Measurements from ENCODE around the gene TMED9. TPM values are rescaled to one million over a fixed set of nuclear protein-coding genes. Genes with fewer than 3 reads are reported as not detected.

Gene TMED9
- polyA plus RNA-seq, 1 experiment, result 391 TPM

DNA sequence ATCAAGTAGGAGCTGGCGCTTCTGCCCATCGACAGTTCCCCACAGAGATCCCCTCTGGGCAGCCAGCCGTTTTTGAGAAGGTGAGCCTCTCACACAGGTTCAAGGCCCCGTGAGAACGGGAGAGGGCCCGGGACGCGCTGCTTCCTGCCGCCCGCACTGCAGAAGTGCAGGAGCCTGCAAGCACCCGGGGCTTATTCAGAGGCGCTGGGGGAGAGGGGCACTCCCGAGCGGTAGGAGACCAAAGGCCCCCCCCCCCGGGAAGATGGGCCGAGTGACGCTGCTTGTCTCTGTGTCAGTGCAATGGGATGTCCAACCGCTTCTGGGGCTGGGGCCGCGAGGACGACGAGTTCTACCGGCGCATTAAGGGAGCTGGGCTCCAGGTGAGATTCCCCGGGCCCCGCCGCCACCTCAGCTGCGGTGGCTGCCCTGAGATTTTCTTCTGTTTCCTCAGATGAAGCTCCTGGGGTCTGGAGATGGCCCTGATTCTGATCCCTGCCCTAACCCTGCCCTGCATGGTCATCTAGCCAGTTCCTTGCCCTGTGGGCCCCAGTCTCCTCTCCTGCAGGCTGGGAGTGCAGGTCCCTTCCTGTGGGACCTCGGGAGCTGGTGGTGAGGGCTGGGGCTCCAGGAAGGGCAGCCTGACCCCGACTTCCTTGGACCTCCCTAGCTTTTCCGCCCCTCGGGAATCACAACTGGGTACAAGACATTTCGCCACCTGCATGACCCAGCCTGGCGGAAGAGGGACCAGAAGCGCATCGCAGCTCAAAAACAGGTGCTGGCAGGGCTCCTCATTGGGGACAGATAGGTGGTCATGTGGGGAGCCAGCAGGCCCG, 16.5 kb downstream of the TMED9 start:
- TF ChIP-seq, protein P1, sequence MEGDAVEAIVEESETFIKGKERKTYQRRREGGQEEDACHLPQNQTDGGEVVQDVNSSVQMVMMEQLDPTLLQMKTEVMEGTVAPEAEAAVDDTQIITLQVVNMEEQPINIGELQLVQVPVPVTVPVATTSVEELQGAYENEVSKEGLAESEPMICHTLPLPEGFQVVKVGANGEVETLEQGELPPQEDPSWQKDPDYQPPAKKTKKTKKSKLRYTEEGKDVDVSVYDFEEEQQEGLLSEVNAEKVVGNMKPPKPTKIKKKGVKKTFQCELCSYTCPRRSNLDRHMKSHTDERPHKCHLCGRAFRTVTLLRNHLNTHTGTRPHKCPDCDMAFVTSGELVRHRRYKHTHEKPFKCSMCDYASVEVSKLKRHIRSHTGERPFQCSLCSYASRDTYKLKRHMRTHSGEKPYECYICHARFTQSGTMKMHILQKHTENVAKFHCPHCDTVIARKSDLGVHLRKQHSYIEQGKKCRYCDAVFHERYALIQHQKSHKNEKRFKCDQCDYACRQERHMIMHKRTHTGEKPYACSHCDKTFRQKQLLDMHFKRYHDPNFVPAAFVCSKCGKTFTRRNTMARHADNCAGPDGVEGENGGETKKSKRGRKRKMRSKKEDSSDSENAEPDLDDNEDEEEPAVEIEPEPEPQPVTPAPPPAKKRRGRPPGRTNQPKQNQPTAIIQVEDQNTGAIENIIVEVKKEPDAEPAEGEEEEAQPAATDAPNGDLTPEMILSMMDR (IDR thresholded peaks at IDR 0.05; ENCODE audit: insufficient read depth, low read depth, low read length), result no peak
- Histone ChIP-seq H3K4me3 (ENCODE audit: low read depth, low read length) (no peak overlapping the region), H3K36me3 (ENCODE audit: control insufficient read depth, insufficient read depth, low read length) (peaks cover 20% of the 10 kb centered on the region), H3K27me3 (ENCODE audit: control insufficient read depth, insufficient read depth, low read length) (no peaks in the 10 kb centered on the region)
- CTCF ChIA-PET, result interaction anchor here (0.7 to 2.8 kb wide), 7 partner anchors 9 to 376 kb away, joined by 3 to 18 read pairs (median 4); partner anchors contain the start of gene DDX41
- DNase-seq (ENCODE audit: low read depth), result no peak
- POLR2A ChIA-PET, result no interaction called here

DNA sequence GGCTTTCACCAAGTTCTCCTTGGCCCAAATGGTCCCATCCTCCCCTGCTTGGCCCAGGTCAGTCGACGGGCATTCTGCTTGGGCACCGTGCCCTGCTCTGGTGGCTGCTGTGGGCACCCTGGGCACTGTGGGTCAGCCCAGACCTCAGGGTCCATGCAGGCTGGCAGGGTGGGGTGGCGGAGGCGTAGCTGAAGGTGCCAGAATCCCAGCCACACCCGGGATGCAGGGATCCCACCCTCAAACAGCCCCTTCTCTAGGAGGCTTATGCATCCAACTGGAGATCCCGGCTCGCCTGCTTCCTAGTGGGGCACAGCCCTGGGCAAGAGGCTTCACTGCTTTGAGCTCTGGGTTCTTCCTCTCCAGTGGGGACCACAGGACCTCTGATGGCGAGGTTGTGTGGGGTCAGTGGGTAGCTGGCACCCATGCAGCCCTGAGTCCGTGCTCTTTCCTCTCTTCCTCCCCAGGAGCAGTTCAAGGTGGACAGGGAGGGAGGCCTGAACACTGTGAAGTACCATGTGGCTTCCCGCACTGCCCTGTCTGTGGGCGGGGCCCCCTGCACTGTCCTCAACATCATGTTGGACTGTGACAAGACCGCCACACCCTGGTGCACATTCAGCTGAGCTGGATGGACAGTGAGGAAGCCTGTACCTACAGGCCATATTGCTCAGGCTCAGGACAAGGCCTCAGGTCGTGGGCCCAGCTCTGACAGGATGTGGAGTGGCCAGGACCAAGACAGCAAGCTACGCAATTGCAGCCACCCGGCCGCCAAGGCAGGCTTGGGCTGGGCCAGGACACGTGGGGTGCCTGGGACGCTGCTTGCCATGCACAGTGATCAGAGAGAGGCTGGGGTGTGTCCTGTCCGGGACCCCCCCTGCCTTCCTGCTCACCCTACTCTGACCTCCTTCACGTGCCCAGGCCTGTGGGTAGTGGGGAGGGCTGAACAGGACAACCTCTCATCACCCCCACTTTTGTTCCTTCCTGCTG, 17.4 kb downstream of the TMED9 start:
- DNase-seq (ENCODE audit: low read depth), result no peak
- ChIA-PET CTCF (interaction anchor here (0.7 to 2.8 kb wide), 3 partner anchors 8 to 375 kb away, joined by 3 to 18 read pairs (median 5); no protein-coding TSS in a partner anchor), POLR2A (interaction anchor here (0.6 kb wide), 1 partner anchor 21 kb away, joined by 3 read pairs; no protein-coding TSS in a partner anchor)
- Histone ChIP-seq H3K27me3 (ENCODE audit: control insufficient read depth, insufficient read depth, low read length) (no peaks in the 10 kb centered on the region), H3K4me3 (ENCODE audit: low read depth, low read length) (no peak overlapping the region), H3K36me3 (ENCODE audit: control insufficient read depth, insufficient read depth, low read length) (peaks cover 18% of the 10 kb centered on the region)
- TF ChIP-seq, protein P1 (IDR thresholded peaks at IDR 0.05; ENCODE audit: insufficient read depth, low read depth, low read length), result no peak

DNA sequence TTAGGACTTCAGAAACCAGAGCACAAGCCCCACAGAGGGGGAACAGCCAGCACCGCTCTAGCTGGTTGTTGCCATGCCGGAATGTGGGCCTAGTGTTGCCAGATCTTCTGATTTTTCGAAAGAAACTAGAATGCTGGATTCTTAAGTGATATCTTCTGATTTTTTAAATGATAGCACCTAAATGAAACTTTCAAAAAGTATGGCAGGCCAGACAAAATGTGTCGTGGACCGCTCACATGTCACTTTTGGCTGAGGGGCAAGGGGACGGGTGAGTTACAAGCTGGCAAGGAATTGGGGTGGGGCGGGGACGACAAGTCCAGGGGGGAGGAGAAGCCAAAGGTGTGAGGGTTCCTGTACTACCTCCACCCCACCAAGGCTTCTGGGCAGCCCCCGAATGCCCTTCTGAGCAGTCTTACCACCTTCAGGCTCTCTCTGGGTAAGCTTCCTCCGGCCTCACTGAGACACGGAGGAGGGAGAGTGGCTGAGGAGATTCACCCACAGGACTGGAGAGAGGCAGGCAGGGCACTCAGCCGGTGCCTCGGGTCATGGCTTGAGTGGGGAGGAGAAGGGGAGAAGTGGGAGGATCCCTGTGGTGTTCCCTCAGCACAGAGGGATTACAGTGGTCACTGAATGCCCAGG, 18.2 kb downstream of the TMED9 start:
- peaks cover 18% of the 10 kb centered on the region for H3K36me3 ChIP-seq (ENCODE audit: control insufficient read depth, insufficient read depth, low read length)
- TF ChIP-seq, protein P1 (IDR thresholded peaks at IDR 0.05; ENCODE audit: insufficient read depth, low read depth, low read length), result no peak
- ChIA-PET CTCF (no interaction called here), POLR2A (no interaction called here)
- H3K4me3 ChIP-seq (ENCODE audit: low read depth, low read length), result no peak overlapping the region
- DNase-seq (ENCODE audit: low read depth), result no peak
- no peaks in the 10 kb centered on the region for H3K27me3 ChIP-seq (ENCODE audit: control insufficient read depth, insufficient read depth, low read length)

DNA sequence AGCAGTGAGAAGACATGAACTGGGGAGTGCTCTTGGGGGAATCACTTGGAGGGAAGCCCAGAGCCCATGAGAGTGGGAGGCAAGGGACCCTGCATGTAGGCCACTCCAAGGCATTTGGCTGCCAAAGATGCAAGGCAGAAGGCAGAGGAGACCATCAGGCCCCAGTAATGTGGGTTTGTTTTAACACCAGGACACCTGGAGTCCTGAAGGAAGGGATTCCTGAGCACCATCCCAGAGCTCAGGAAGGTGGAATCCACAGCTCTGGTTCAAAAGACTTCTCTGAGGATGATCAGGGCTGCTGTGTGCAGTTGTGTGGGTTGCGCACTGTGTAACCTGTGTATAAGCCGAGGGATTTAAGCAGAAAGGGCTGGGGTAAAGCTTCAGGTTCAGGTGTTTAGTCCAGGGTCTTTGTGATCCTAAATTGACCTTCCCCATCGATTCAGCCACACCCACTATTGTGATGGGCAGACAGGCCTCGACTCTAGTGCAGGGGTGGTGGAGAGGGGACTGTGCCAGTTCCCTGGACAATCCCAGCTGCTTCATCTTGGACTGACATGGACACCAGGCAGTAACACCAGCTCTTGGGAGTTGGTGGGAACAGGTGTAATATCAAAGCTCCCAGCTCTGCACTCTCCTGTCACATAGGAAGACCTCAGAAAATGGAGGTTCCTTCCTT, 18.9 kb downstream of the TMED9 start:
- DNase-seq (ENCODE audit: low read depth), result no peak
- TF ChIP-seq, protein P1 (IDR thresholded peaks at IDR 0.05; ENCODE audit: insufficient read depth, low read depth, low read length), result no peak
- ChIA-PET CTCF (no interaction called here), POLR2A (no interaction called here)
- H3K27me3 ChIP-seq (ENCODE audit: control insufficient read depth, insufficient read depth, low read length), result no peaks in the 10 kb centered on the region
- H3K36me3 ChIP-seq (ENCODE audit: control insufficient read depth, insufficient read depth, low read length), result peaks cover 15% of the 10 kb centered on the region
- no peak overlapping the region for H3K4me3 ChIP-seq (ENCODE audit: low read depth, low read length)
